CD8-positive, alpha-beta memory T cell (primary cell): ENCODE results near the gene IL1R1. TPM values are rescaled to one million over a fixed set of nuclear protein-coding genes. Genes with fewer than 3 reads are reported as not detected.
A peak's percentile ranks its signal among the peaks of the same experiment; 100 is the strongest.

Experiments used
- CTCF ChIA-PET: fragments of 350-600 bp; sonication (Branson Sonifier 250); formaldehyde crosslinking; loops from one replicate; lab custom pipeline; 2021; ENCODE audit warnings: antibody characterized with exemption; lab: Charles Lee
- POLR2A ChIA-PET: fragments of 350-600 bp; sonication (Branson Sonifier 250); formaldehyde crosslinking; loops from one replicate; lab custom pipeline; 2021; ENCODE audit warnings: antibody characterized with exemption; lab: Charles Lee
- DNase-seq, 5 donors: peaks; one replicate each; pipeline versions ENCODE4 v3.0.0 to v3.0.0-alpha.2; 2020 to 2022; ENCODE audit warnings: mixed read lengths in 1 of 5
- H3K27ac ChIP-seq: one replicate; pipeline ENCODE4 v1.7.0; 2013; ENCODE audit warnings: low read depth, mild to moderate bottlenecking, low read length, moderate library complexity
- H3K27me3 ChIP-seq: 2 replicates; pipeline ENCODE4 v1.7.0; 2013; ENCODE audit warnings: low read length, mild to moderate bottlenecking; ENCODE audit not compliant: insufficient read depth, poor library complexity, severe bottlenecking
- H3K36me3 ChIP-seq: 2 replicates; pipeline ENCODE4 v1.7.0; 2013; ENCODE audit warnings: mild to moderate bottlenecking, low read length, moderate library complexity; ENCODE audit not compliant: insufficient read depth
- H3K4me1 ChIP-seq: 2 replicates; pipeline ENCODE4 v1.7.0; 2013; ENCODE audit warnings: mild to moderate bottlenecking, low read length, moderate library complexity; ENCODE audit not compliant: insufficient read depth
- H3K4me3 ChIP-seq: 2 replicates; pipeline ENCODE4 v1.7.0; 2013; ENCODE audit warnings: mild to moderate bottlenecking, low read length
- H3K9me3 ChIP-seq: 2 replicates; pipeline ENCODE4 v1.7.0; 2013; ENCODE audit warnings: mild to moderate bottlenecking, low read length
- H3K27ac Mint-ChIP-seq, 8 donors: one replicate each; pipeline ENCODE4 v1.8.0; 2020 to 2021; ENCODE audit warnings: mixed read lengths in 8 of 8, mild to moderate bottlenecking in 6 of 8, inconsistent platforms in 3 of 8, moderate library complexity in 3 of 8
- H3K27me3 Mint-ChIP-seq, 2 donors: one replicate each; pipeline ENCODE4 v1.8.0; 2020 to 2021; ENCODE audit warnings: mixed read lengths in 2 of 2, mild to moderate bottlenecking in 1 of 2, moderate library complexity in 1 of 2
- H3K36me3 Mint-ChIP-seq, 3 donors: one replicate each; pipeline ENCODE4 v1.8.0; 2020 to 2021; ENCODE audit warnings: mixed read lengths in 3 of 3, inconsistent platforms in 1 of 3, mild to moderate bottlenecking in 1 of 3
- H3K4me1 Mint-ChIP-seq, 3 donors: one replicate each; pipeline ENCODE4 v1.8.0; 2020 to 2021; ENCODE audit warnings: mixed read lengths in 3 of 3, inconsistent platforms in 1 of 3, mild to moderate bottlenecking in 1 of 3
- H3K4me3 Mint-ChIP-seq, 7 donors: one replicate each; pipeline ENCODE4 v1.8.0; 2020 to 2021; ENCODE audit warnings: mixed read lengths in 7 of 7, mild to moderate bottlenecking in 6 of 7, moderate library complexity in 4 of 7, inconsistent platforms in 2 of 7
- H3K9me3 Mint-ChIP-seq, 5 donors: one replicate each; pipeline ENCODE4 v1.8.0; 2020 to 2022; ENCODE audit warnings: mixed read lengths in 5 of 5, mild to moderate bottlenecking in 3 of 5, moderate library complexity in 2 of 5, inconsistent platforms in 1 of 5
- polyA plus RNA-seq: library from polyadenylated mRNA; unstranded; fragments of 300-500 nt; fragmentation: Illumina TruSeq; gene quantifications from one replicate; pipeline ENCODE4 v1.2.3, GENCODE V29; 2021
- total RNA-seq, 2 experiments: library from RNA; stranded (reverse); gene quantifications; one replicate each; pipeline ENCODE4 v1.2.3, GENCODE V29; 2021

Gene IL1R1
- total and polyA plus RNA-seq, 3 experiments from 2014 or later, result 0.30 to 3.7 (median 3.7) TPM

DNA sequence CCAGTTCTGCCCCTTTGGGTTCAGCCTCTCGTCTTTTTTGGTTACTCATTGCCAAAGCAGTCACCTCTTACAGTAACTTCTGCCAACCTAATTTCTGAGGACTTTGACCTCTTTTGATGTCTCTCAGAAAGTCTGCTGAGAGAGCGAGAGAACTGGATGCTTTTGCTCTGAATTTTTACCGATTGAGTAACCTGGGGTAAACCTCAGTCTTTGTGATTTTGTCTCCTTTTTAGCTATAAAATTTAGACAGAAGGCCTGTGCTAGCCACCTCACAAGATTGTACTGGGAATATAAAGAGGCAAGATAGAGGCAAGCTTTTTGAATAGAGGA, 34.8 kb upstream of the IL1R1 start:
- H3K4me1 Mint-ChIP-seq, result peaks cover 8 to 18% (median 12%) of the 10 kb centered on the region in 3 donors
- H3K27me3 Mint-ChIP-seq, result peaks cover 4 to 6% of the 10 kb centered on the region in 2 donors
- Histone ChIP-seq H3K4me1 (no peaks in the 10 kb centered on the region), H3K27ac (no peak overlapping the region), H3K4me3 (no peak overlapping the region), H3K36me3 (no peaks in the 10 kb centered on the region), H3K27me3 (no peaks in the 10 kb centered on the region), H3K9me3 (no peaks in the 10 kb centered on the region)
- DNase-seq, result no peak
- no peaks in the 10 kb centered on the region for H3K9me3 Mint-ChIP-seq
- CTCF ChIA-PET, result interaction anchor here (1.5 kb wide), 1 partner anchor 133 kb away, joined by 5 read pairs; no protein-coding TSS in a partner anchor
- POLR2A ChIA-PET, result no interaction called here
- no peak overlapping the region for H3K27ac Mint-ChIP-seq
- no peak overlapping the region for H3K4me3 Mint-ChIP-seq
- no peaks in the 10 kb centered on the region for H3K36me3 Mint-ChIP-seq

DNA sequence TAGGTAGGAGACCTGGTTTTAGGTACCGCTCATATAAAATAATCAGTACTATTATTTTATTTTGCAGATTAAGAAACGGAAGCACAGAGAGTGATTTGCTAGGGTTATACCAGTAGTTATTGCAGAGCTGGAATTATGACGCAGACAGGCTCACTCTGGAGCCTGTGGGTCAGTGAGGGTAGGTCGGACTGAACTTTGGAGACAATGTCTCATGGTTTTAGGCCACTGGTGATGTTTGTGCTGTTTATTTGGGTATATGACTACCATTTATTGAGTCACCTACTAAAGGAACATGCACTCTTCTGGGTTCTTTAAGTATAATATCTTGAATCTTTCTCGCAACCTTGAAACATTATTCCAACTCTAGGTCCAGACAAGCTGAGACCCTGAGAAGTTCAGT, 33.5 kb upstream of the IL1R1 start:
- no peak overlapping the region for H3K4me3 Mint-ChIP-seq
- POLR2A ChIA-PET, result no interaction called here

DNA sequence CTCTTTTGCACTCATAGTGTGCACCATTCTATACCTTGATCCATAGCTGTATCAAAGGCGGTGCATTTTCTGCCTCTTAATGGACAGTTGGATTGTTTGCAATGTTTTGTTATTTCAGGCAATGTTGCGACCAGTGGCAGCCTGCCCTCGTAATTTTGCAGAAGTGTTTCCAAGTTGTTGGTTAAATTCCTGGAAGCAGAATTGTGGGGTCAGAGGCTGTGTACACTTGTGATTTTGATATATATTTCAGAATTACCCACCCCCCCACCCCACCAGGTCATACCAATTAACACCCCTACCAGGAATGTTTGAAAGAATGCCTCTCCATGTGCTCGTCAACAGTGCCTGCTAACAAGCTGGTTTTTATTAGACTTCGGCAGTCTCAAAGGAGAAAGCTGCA, 32.4 kb upstream of the IL1R1 start:
- POLR2A ChIA-PET, result no interaction called here
- DNase-seq, result no peak
- Histone ChIP-seq H3K36me3 (no peaks in the 10 kb centered on the region), H3K4me3 (no peak overlapping the region), H3K9me3 (no peaks in the 10 kb centered on the region), H3K4me1 (no peaks in the 10 kb centered on the region), H3K27me3 (no peaks in the 10 kb centered on the region), H3K27ac (no peak overlapping the region)
- Mint-ChIP-seq H3K27me3 (peaks cover 0 to 6% of the 10 kb centered on the region in 2 donors), H3K9me3 (no peaks in the 10 kb centered on the region), H3K4me3 (no peak overlapping the region), H3K27ac (peak overlapping the region in 1 of 8 donors; percentile 3), H3K36me3 (no peaks in the 10 kb centered on the region), H3K4me1 (no peaks in the 10 kb centered on the region)
- CTCF ChIA-PET, result no interaction called here

More for the DNA sequence above, 33.5 kb upstream of the IL1R1 start:
- no peaks in the 10 kb centered on the region for H3K27me3 ChIP-seq
- H3K4me3 ChIP-seq, result no peak overlapping the region
- DNase-seq, result no peak
- H3K4me1 ChIP-seq, result no peaks in the 10 kb centered on the region
- H3K9me3 Mint-ChIP-seq, result no peaks in the 10 kb centered on the region
- no peak overlapping the region for H3K27ac ChIP-seq
- peaks cover 0 to 4% of the 10 kb centered on the region in 2 donors for H3K27me3 Mint-ChIP-seq
- no peaks in the 10 kb centered on the region for H3K9me3 ChIP-seq
- H3K4me1 Mint-ChIP-seq, result peaks cover 6 to 11% (median 11%) of the 10 kb centered on the region in 3 donors
- H3K36me3 ChIP-seq, result no peaks in the 10 kb centered on the region
- H3K27ac Mint-ChIP-seq, result no peak overlapping the region
- H3K36me3 Mint-ChIP-seq, result no peaks in the 10 kb centered on the region
- CTCF ChIA-PET, result interaction anchor here (1.5 kb wide), 1 partner anchor 131 kb away, joined by 5 read pairs; no protein-coding TSS in a partner anchor

DNA sequence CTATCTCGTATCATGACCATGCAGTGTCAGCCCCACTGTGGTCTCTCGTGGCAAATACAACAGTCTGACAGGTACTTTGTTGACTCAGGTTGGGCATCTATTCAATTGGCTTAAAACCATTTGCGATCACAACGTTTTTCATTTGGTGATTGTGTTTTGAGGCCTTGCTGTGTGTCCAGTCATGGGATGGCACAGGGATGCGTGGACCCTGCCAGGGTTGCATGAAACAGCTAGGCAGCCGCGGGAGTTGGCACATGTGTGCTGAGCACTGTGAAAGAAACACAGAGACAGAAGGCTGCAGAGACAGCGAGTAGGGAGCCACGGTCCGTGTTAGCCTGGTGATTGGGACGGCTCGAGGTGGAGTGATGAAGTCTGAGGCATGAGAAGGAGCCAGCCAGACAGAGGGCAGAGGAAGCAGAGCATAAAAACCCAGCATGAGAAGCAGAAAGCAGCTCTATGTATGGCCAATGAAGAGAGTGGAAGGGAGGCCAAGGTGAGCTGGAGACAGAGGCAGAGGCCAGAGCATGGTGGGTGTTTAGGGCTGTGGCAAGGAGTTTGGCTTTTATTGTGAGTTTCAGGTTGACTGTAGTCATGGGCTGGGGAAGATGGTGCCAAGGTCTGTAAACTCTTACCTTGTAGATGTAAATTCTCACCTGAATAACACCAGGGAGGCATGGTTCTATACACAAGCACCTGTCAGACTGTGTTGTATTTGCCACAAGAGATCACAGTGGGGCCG, 31.8 kb upstream of the IL1R1 start:
- Histone ChIP-seq H3K4me1 (no peaks in the 10 kb centered on the region), H3K27me3 (no peaks in the 10 kb centered on the region), H3K9me3 (no peaks in the 10 kb centered on the region), H3K27ac (no peak overlapping the region), H3K4me3 (no peak overlapping the region), H3K36me3 (no peaks in the 10 kb centered on the region)
- H3K27ac Mint-ChIP-seq, result peak overlapping the region in 1 of 8 donors; percentile 7
- no peaks in the 10 kb centered on the region for H3K9me3 Mint-ChIP-seq
- ChIA-PET POLR2A (no interaction called here), CTCF (no interaction called here)
- no peaks in the 10 kb centered on the region for H3K4me1 Mint-ChIP-seq
- H3K36me3 Mint-ChIP-seq, result no peaks in the 10 kb centered on the region
- H3K4me3 Mint-ChIP-seq, result no peak overlapping the region
- H3K27me3 Mint-ChIP-seq, result peaks cover 2 to 6% of the 10 kb centered on the region in 2 donors
- DNase-seq, result no peak

DNA sequence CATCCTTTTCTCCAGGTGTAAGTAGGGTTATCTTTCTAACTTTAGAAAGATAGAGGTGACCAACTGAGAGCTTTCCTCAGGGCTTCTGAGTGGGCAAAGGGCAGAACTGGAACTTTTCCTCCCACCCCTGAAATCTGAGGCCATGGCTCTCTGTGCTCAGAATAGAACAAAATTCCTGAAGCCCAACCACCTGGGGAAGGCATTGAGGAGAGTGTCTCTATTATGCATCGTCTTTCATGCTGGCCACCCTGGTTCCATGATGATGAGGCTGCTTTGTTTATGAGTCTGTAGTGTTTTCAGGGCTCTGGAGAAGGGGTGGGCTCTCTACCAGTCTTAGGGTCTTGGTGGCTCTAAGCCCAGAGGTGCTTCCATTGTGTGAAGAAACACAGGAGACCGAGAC, 30.7 kb upstream of the IL1R1 start:
- no peaks in the 10 kb centered on the region for H3K9me3 Mint-ChIP-seq
- no peaks in the 10 kb centered on the region for H3K4me1 ChIP-seq
- peak overlapping the region in 1 of 8 donors; percentile 82 for H3K27ac Mint-ChIP-seq
- H3K9me3 ChIP-seq, result no peaks in the 10 kb centered on the region
- no peak overlapping the region for H3K27ac ChIP-seq
- no peaks in the 10 kb centered on the region for H3K36me3 ChIP-seq
- H3K36me3 Mint-ChIP-seq, result no peaks in the 10 kb centered on the region
- H3K4me1 Mint-ChIP-seq, result no peaks in the 10 kb centered on the region
- H3K27me3 Mint-ChIP-seq, result peaks cover 4 to 6% of the 10 kb centered on the region in 2 donors
- no peak overlapping the region for H3K4me3 Mint-ChIP-seq
- H3K4me3 ChIP-seq, result no peak overlapping the region
- ChIA-PET CTCF (no interaction called here), POLR2A (no interaction called here)
- H3K27me3 ChIP-seq, result no peaks in the 10 kb centered on the region
- no peak for DNase-seq

DNA sequence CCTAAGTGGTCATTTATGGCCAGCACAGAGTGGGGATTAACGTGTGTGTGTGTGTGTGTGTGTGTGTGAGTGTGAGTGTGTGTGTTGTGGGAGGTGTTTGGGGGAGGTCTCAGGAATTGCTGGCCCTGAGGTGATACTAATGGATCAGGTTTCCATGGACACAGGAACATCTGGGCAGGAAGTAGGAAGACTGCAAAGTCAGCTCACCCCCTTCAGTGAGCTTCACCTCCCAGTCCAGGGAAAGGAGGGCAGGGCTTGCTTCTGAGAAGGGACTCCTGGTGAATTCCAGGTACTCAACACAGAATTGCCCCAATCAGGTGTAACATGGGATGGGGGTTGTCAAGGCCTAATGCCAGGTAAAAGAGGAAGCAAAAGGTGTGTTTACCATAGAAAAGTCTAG, 30.3 kb upstream of the IL1R1 start:
- Mint-ChIP-seq H3K27me3 (peaks cover 4 to 6% of the 10 kb centered on the region in 2 donors), H3K4me1 (no peaks in the 10 kb centered on the region), H3K36me3 (no peaks in the 10 kb centered on the region), H3K27ac (peak overlapping the region in 1 of 8 donors; percentile 82), H3K9me3 (no peaks in the 10 kb centered on the region), H3K4me3 (no peak overlapping the region)
- no peaks in the 10 kb centered on the region for H3K9me3 ChIP-seq
- H3K27me3 ChIP-seq, result no peaks in the 10 kb centered on the region
- no peaks in the 10 kb centered on the region for H3K36me3 ChIP-seq
- H3K4me1 ChIP-seq, result no peaks in the 10 kb centered on the region
- no peak for DNase-seq
- ChIA-PET CTCF (no interaction called here), POLR2A (no interaction called here)
- H3K4me3 ChIP-seq, result no peak overlapping the region
- H3K27ac ChIP-seq, result no peak overlapping the region

DNA sequence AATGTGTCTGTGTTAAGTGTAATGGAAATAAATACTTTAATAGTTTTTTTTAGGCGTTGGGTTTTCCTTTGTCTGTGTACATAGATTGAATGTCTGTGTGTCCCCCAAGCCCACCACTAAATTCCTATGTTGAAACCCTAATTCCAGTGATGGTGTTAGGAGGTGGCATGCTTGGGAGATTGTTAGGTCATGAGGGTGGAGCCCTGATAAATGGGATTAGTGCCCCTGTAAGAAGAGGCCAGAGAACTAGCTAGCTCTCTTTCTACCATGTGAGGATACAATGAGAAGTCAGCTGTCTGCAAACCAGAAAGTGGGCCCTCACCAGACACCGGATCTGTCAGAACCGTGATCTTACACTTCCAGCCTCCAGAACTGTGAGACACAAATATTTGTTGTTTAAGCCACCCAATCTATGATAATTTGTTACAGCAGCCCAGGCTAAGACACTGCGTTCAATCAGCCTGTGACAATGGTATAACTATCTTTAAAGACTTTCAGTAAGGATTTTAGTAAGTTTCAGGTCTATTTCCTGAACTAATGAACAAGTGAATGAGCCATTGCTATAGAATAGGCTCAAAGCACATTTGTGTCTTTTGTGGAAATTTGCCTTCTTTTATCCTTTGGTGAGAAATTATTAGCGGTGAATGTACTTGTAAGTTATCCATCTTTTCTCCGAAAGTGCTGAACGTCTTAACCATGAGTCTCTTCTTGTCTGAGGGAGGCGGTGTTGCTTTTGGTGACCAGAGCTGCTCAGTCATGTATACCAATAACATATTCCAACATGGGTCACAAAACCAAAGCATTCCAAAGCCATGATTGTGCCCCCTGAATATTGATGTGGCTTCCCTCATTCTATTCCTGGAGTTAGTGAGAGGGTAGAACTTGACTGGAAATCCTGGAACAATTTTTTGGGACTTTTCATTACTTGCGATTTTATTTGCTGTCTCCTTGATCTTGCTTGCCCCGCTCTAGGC, 29.6 kb upstream of the IL1R1 start:
- no peak for DNase-seq
- Histone ChIP-seq H3K27me3 (no peaks in the 10 kb centered on the region), H3K27ac (no peak overlapping the region), H3K4me1 (no peaks in the 10 kb centered on the region), H3K9me3 (no peaks in the 10 kb centered on the region), H3K4me3 (no peak overlapping the region), H3K36me3 (no peaks in the 10 kb centered on the region)
- ChIA-PET CTCF (no interaction called here), POLR2A (no interaction called here)
- Mint-ChIP-seq H3K36me3 (no peaks in the 10 kb centered on the region), H3K9me3 (no peaks in the 10 kb centered on the region), H3K4me1 (no peaks in the 10 kb centered on the region), H3K4me3 (no peak overlapping the region), H3K27me3 (peaks cover 4 to 6% of the 10 kb centered on the region in 2 donors), H3K27ac (no peak overlapping the region)

DNA sequence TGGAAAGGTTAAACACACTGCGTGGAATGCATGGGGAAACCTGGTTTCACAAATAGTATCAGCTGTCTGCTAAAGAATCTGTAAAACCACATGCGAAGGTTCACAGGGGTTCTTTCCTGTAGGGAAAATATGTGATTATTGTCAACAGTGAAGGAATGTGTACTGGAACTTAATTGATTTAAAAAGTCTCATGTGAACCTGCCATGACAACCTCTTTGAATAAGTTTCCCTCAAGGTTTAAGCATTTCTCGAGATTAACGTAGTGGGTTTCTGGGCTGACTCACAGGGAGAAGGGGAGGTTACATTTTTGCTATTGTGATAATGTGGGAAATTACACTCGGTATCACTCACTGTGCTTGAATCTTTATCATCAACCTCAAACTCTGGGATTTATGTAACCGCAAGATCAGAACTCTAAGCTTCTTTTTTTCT, 28.2 kb upstream of the IL1R1 start:
- CTCF ChIA-PET, result interaction anchor here (0.9 kb wide), 1 partner anchor 126 kb away, joined by 3 read pairs; no protein-coding TSS in a partner anchor
- Mint-ChIP-seq H3K27ac (no peak overlapping the region), H3K4me1 (no peaks in the 10 kb centered on the region)

More for the DNA sequence above, 28.2 kb upstream of the IL1R1 start:
- H3K27me3 Mint-ChIP-seq, result peaks cover 6 to 8% of the 10 kb centered on the region in 2 donors
- Histone ChIP-seq H3K4me3 (no peak overlapping the region), H3K27me3 (no peaks in the 10 kb centered on the region), H3K9me3 (no peaks in the 10 kb centered on the region), H3K4me1 (no peaks in the 10 kb centered on the region), H3K36me3 (no peaks in the 10 kb centered on the region), H3K27ac (no peak overlapping the region)
- no peak overlapping the region for H3K4me3 Mint-ChIP-seq
- no peaks in the 10 kb centered on the region for H3K9me3 Mint-ChIP-seq
- POLR2A ChIA-PET, result no interaction called here
- H3K36me3 Mint-ChIP-seq, result no peaks in the 10 kb centered on the region
- no peak for DNase-seq
